Measurements from ENCODE around the gene CXCL10. TPM values are rescaled to one million over a fixed set of nuclear protein-coding genes. Genes with fewer than 3 reads are reported as not detected.
"Not testable (repeated sequence)": the region's sequence is repeated elsewhere in the genome, so short reads cannot be mapped to it uniquely, and the experiment has no call there.

CXCL10 gene
- total and polyA plus RNA-seq, 4 experiments from 2014 or later: 0.39 to 0.76 (median 0.42) TPM; not detected in 1

GRCh38 chr4:76059750-76060149 lies 36.5 kb upstream of the CXCL10 start:
- CTCF ChIA-PET (ENCODE audit: partially characterized antibody): interaction anchor here (2.2 kb wide), 1 partner anchor 63 kb away, joined by 8 read pairs; no protein-coding TSS in a partner anchor
- Histone ChIP-seq H3K9me3 (ENCODE audit: control insufficient read depth in 1 of 2, low read length in 2 of 2) (no peaks in the 10 kb centered on the region), H3K4me3 (ENCODE audit: low read length in 2 of 2) (no peak overlapping the region), H3K36me3 (ENCODE audit: insufficient read depth, low read length) (no peaks in the 10 kb centered on the region), H3K4me1 (ENCODE audit: insufficient read depth, low read length) (no peaks in the 10 kb centered on the region), H3K27ac (ENCODE audit: low read depth, low read length) (no peak overlapping the region), H3K27me3 (ENCODE audit: insufficient read depth, low read length) (no peaks in the 10 kb centered on the region)
- no peaks in the 10 kb centered on the region for H3K27me3 Mint-ChIP-seq
- peaks cover 0 to 1% (median under 1%) of the 10 kb centered on the region in 4 donors for H3K4me1 Mint-ChIP-seq
- no peak overlapping the region for H3K27ac Mint-ChIP-seq
- DNase-seq: no peak
- POLR2A ChIA-PET (ENCODE audit: partially characterized antibody): no interaction called here
- intact Hi-C loops (cut with micrococcal nuclease): no loop called here
- no peak overlapping the region for H3K4me3 Mint-ChIP-seq
- H3K36me3 Mint-ChIP-seq: no peaks in the 10 kb centered on the region
- no peaks in the 10 kb centered on the region for H3K9me3 Mint-ChIP-seq

- Mint-ChIP-seq H3K4me3 (no peak overlapping the region), H3K36me3 (no peaks in the 10 kb centered on the region), H3K27ac (no peak overlapping the region), H3K27me3 (peaks cover 0 to 1% of the 10 kb centered on the region in 2 donors), H3K9me3 (no peaks in the 10 kb centered on the region), H3K4me1 (peaks cover 0 to 1% (median under 1%) of the 10 kb centered on the region in 4 donors)
- intact Hi-C loops (cut with micrococcal nuclease): no loop called here
- no peak for DNase-seq
- no peaks in the 10 kb centered on the region for H3K27me3 ChIP-seq (ENCODE audit: insufficient read depth, low read length)
- no peaks in the 10 kb centered on the region for H3K4me1 ChIP-seq (ENCODE audit: insufficient read depth, low read length)
- no peaks in the 10 kb centered on the region for H3K9me3 ChIP-seq (ENCODE audit: control insufficient read depth in 1 of 2, low read length in 2 of 2)
- CTCF ChIA-PET (ENCODE audit: partially characterized antibody): interaction anchor here (0.6 to 2.2 kb wide), 5 partner anchors 8 to 547 kb away, joined by 3 to 8 read pairs (median 4); no protein-coding TSS in a partner anchor
- no peak overlapping the region for H3K27ac ChIP-seq (ENCODE audit: low read depth, low read length)
- no peak overlapping the region for H3K4me3 ChIP-seq (ENCODE audit: low read length in 2 of 2)
- POLR2A ChIA-PET (ENCODE audit: partially characterized antibody): interaction anchor here (0.9 kb wide), 1 partner anchor 16 kb away, joined by 4 read pairs; the partner anchor contains the start of gene ART3
- no peaks in the 10 kb centered on the region for H3K36me3 ChIP-seq (ENCODE audit: insufficient read depth, low read length)
Measured at GRCh38 chr4:76058888-76059426, 35.7 kb upstream of the CXCL10 start.

GRCh38 chr4:76058302-76058701 lies 35.0 kb upstream of the CXCL10 start:
- H3K27ac ChIP-seq (ENCODE audit: low read depth, low read length): no peak overlapping the region
- H3K4me3 Mint-ChIP-seq: no peak overlapping the region
- no peak for DNase-seq
- H3K27me3 ChIP-seq (ENCODE audit: insufficient read depth, low read length): no peaks in the 10 kb centered on the region
- H3K9me3 Mint-ChIP-seq: no peaks in the 10 kb centered on the region
- ChIA-PET CTCF (ENCODE audit: partially characterized antibody) (interaction anchor here (0.6 to 2.2 kb wide), 4 partner anchors 9 to 548 kb away, joined by 3 to 8 read pairs (median 4); no protein-coding TSS in a partner anchor), POLR2A (ENCODE audit: partially characterized antibody) (interaction anchor here (0.9 kb wide), 1 partner anchor 16 kb away, joined by 4 read pairs; the partner anchor contains the start of gene ART3)
- no peaks in the 10 kb centered on the region for H3K9me3 ChIP-seq (ENCODE audit: control insufficient read depth in 1 of 2, low read length in 2 of 2)
- no peak overlapping the region for H3K4me3 ChIP-seq (ENCODE audit: low read length in 2 of 2)
- H3K4me1 Mint-ChIP-seq: peaks cover 0 to 1% (median under 1%) of the 10 kb centered on the region in 4 donors
- no peak overlapping the region for H3K27ac Mint-ChIP-seq
- H3K36me3 ChIP-seq (ENCODE audit: insufficient read depth, low read length): no peaks in the 10 kb centered on the region
- intact Hi-C loops (cut with micrococcal nuclease): no loop called here
- H3K27me3 Mint-ChIP-seq: peaks cover 0 to 4% of the 10 kb centered on the region in 2 donors
- no peaks in the 10 kb centered on the region for H3K36me3 Mint-ChIP-seq
- H3K4me1 ChIP-seq (ENCODE audit: insufficient read depth, low read length): no peaks in the 10 kb centered on the region

DNA sequence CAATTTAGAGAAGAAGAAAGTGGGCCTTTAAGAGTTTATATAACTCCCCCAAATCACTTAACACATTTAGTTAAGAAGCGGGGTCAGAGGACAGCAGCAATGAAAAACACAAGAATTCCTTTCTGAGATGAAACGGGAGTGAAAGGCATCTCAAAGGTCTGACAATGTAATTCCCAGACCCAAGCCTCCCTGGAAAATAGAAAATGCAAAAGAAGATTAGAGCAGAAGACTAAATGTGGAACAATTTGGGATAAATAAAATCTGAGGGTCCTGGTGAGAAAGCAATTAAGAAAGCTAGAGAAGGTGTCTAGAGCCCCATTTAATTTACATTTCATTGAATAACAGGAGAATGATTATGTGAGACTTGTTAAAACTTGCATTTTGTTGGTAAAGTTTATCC lies 32.1 kb upstream of the CXCL10 start:
- intact Hi-C loops (cut with micrococcal nuclease): no loop called here
- Histone ChIP-seq H3K27me3 (ENCODE audit: insufficient read depth, low read length) (no peaks in the 10 kb centered on the region), H3K27ac (ENCODE audit: low read depth, low read length) (no peak overlapping the region), H3K4me3 (ENCODE audit: low read length in 2 of 2) (no peak overlapping the region), H3K4me1 (ENCODE audit: insufficient read depth, low read length) (no peaks in the 10 kb centered on the region), H3K9me3 (ENCODE audit: control insufficient read depth in 1 of 2, low read length in 2 of 2) (no peaks in the 10 kb centered on the region), H3K36me3 (ENCODE audit: insufficient read depth, low read length) (no peaks in the 10 kb centered on the region)
- no peaks in the 10 kb centered on the region for H3K9me3 Mint-ChIP-seq
- CTCF ChIA-PET (ENCODE audit: partially characterized antibody): no interaction called here
- peaks cover 0 to 1% (median under 1%) of the 10 kb centered on the region in 4 donors for H3K4me1 Mint-ChIP-seq
- peaks cover 0 to 4% of the 10 kb centered on the region in 2 donors for H3K27me3 Mint-ChIP-seq
- POLR2A ChIA-PET (ENCODE audit: partially characterized antibody): no interaction called here
- no peaks in the 10 kb centered on the region for H3K36me3 Mint-ChIP-seq
- no peak for DNase-seq
- H3K4me3 Mint-ChIP-seq: no peak overlapping the region
- H3K27ac Mint-ChIP-seq: no peak overlapping the region

DNA sequence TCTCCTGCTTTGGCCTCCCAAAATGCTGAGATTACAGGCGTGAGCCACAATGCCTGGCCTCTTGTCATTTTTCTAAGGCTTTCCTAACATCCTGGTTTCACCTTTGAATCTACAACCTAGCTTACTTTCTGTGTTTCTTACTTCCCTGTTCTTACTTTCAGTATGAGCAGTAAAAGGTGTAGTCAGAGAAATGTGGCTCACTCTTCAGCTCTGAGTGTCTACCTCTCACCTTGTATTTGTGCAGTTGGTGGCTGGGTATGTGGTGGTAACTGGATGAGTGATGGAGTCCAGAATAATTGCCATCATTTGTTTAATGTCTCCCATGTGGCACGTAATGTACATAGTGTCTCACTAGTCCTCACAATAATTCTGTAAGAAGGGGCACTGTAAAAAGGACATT lies 31.7 kb upstream of the CXCL10 start:
- H3K36me3 ChIP-seq (ENCODE audit: insufficient read depth, low read length): no peaks in the 10 kb centered on the region
- no peak overlapping the region for H3K4me3 ChIP-seq (ENCODE audit: low read length in 2 of 2)
- no peaks in the 10 kb centered on the region for H3K4me1 ChIP-seq (ENCODE audit: insufficient read depth, low read length)
- CTCF ChIA-PET (ENCODE audit: partially characterized antibody): interaction anchor here (2.4 kb wide), 1 partner anchor 12 kb away, joined by 11 read pairs; no protein-coding TSS in a partner anchor
- H3K9me3 ChIP-seq (ENCODE audit: control insufficient read depth in 1 of 2, low read length in 2 of 2): no peaks in the 10 kb centered on the region
- H3K27me3 ChIP-seq (ENCODE audit: insufficient read depth, low read length): no peaks in the 10 kb centered on the region
- Mint-ChIP-seq H3K4me1 (peaks cover 0 to under 1% (median under 1%) of the 10 kb centered on the region in 4 donors), H3K4me3 (no peak overlapping the region), H3K27ac (no peak overlapping the region), H3K36me3 (no peaks in the 10 kb centered on the region), H3K27me3 (peaks cover 0 to 4% of the 10 kb centered on the region in 2 donors), H3K9me3 (no peaks in the 10 kb centered on the region)
- H3K27ac ChIP-seq (ENCODE audit: low read depth, low read length): no peak overlapping the region
- no peak for DNase-seq
- intact Hi-C loops (cut with micrococcal nuclease): no loop called here
- POLR2A ChIA-PET (ENCODE audit: partially characterized antibody): no interaction called here

DNA sequence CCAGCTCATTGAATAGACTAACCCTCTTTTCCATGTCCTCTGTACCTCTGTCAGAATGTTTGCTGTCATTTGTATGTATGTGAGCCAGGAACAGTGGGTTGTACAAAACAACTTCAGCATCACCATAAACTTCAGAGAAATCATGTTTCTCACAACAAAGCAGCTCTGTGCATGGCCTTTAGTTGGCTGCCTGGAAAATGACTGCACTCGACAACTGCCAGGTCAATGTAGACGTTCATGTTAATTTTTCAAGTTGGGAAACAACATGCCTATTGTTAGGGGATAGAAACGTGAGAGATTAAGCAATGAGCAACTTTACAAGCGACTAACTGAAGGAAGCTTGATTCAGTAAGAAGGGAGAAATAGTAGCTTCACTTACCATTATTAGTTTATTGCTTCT lies 30.4 kb upstream of the CXCL10 start:
- Mint-ChIP-seq H3K9me3 (no peaks in the 10 kb centered on the region), H3K4me3 (no peak overlapping the region), H3K36me3 (no peaks in the 10 kb centered on the region), H3K27me3 (peaks cover 0 to 4% of the 10 kb centered on the region in 2 donors), H3K27ac (no peak overlapping the region), H3K4me1 (no peaks in the 10 kb centered on the region)
- no peaks in the 10 kb centered on the region for H3K4me1 ChIP-seq (ENCODE audit: insufficient read depth, low read length)
- H3K4me3 ChIP-seq (ENCODE audit: low read length in 2 of 2): no peak overlapping the region
- no peaks in the 10 kb centered on the region for H3K27me3 ChIP-seq (ENCODE audit: insufficient read depth, low read length)
- H3K27ac ChIP-seq (ENCODE audit: low read depth, low read length): no peak overlapping the region
- H3K9me3 ChIP-seq (ENCODE audit: control insufficient read depth in 1 of 2, low read length in 2 of 2): no peaks in the 10 kb centered on the region
- no peak for DNase-seq
- POLR2A ChIA-PET (ENCODE audit: partially characterized antibody): no interaction called here
- CTCF ChIA-PET (ENCODE audit: partially characterized antibody): interaction anchor here (0.7 to 2.4 kb wide), 4 partner anchors 9 to 61 kb away, joined by 4 to 15 read pairs (median 10); no protein-coding TSS in a partner anchor
- no peaks in the 10 kb centered on the region for H3K36me3 ChIP-seq (ENCODE audit: insufficient read depth, low read length)
- intact Hi-C loops (cut with micrococcal nuclease): no loop called here

GRCh38 chr4:76050560-76051050 lies 27.3 kb upstream of the CXCL10 start:
- H3K4me1 Mint-ChIP-seq: not testable (repeated sequence)

More at GRCh38 chr4:76050560-76051050, 27.3 kb upstream of the CXCL10 start:
- H3K4me3 ChIP-seq (ENCODE audit: low read length in 2 of 2); intact Hi-C loops (cut with micrococcal nuclease); DNase-seq; H3K27ac Mint-ChIP-seq; H3K9me3 ChIP-seq (ENCODE audit: control insufficient read depth in 1 of 2, low read length in 2 of 2); H3K36me3 ChIP-seq (ENCODE audit: insufficient read depth, low read length); POLR2A ChIA-PET (ENCODE audit: partially characterized antibody); H3K9me3 Mint-ChIP-seq; H3K4me1 ChIP-seq (ENCODE audit: insufficient read depth, low read length); H3K27me3 Mint-ChIP-seq; H3K4me3 Mint-ChIP-seq; H3K36me3 Mint-ChIP-seq; H3K27ac ChIP-seq (ENCODE audit: low read depth, low read length); H3K27me3 ChIP-seq (ENCODE audit: insufficient read depth, low read length): not testable (repeated sequence)
- CTCF ChIA-PET (ENCODE audit: partially characterized antibody): interaction anchor here (1.0 to 1.3 kb wide), 3 partner anchors 11 to 58 kb away, joined by 3 to 6 read pairs (median 5); no protein-coding TSS in a partner anchor

All from CD4-positive, alpha-beta memory T cell (primary cell).